ENCODE data around the gene FNBP1L.
A peak's percentile ranks its signal among the peaks of the same experiment; 100 is the strongest.
"Not testable (repeated sequence)": the region's sequence is repeated elsewhere in the genome, so short reads cannot be mapped to it uniquely, and the experiment has no call there.

FNBP1L gene

DNA sequence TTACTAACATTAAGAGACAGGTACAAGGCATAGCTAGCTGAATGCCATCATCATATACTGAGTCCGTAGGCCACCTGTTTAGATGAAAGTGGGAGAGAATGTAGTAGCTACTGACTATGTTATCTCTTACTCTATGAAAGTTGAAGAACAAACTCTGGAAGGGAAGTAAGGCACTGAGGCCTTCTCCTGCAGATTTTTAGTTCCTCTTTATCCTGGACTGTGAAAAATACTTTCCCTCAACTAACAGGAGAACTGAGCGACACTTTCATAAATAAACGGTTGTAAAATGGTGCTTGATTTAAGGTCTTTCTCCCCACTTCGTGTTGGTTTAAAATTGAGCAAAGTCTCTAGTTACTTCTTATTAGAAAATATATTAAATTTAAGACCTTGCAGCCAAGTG is 101.9 kb downstream of the FNBP1L start:
- no peak for TF ChIP-seq CTCF (IDR thresholded peaks at IDR 0.05; ENCODE audit: low read depth, low read length, missing control alignments)
- in situ Hi-C loops (cut with HindIII; ENCODE audit: low sequenced_read_pairs), result no loop called here
- no peak overlapping the region for H3K4me3 ChIP-seq (ENCODE audit: low read depth, low read length)
- DNase-seq (ENCODE audit: low read depth), result no peak

DNA sequence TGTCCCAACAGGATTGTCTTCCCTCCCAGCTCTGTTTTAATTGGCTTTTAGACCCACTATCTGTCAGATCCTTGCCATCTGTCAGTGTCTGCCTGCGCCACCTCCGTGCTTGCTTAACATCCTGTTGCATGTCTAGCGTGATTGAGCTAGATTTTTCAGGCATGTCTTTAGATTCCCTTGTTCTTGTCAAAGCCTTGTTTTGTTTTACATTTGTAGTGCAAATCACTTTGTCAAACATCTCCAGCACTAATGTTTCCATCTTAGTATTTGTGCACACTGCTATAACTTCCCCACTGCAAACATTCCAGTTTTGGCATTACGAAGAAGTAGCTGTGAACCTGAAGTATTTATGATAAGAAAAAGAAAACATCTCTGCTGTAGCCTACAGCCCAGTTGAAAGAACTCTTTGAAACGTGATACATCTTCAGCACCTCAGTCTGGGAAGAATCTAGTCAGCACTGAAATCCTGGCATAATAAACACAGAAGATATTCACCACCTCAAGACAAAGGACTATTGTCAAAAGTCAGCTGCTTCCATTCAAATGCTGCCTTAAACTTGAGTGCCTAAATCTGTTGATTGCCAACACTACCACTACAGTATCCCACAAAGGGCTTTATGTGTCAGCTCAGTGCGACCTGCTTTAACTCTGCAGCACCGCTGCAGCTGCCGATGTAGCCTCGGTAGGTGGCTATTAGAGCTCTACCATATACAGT is 105.0 kb downstream of the FNBP1L start:
- DNase-seq (ENCODE audit: low read depth), result peak; percentile 29
- no peak overlapping the region for H3K4me3 ChIP-seq (ENCODE audit: low read depth, low read length)
- in situ Hi-C loops (cut with HindIII; ENCODE audit: low sequenced_read_pairs), result no loop called here
- TF ChIP-seq CTCF (IDR thresholded peaks at IDR 0.05; ENCODE audit: low read depth, low read length, missing control alignments), result no peak

GRCh38 chr1:93553886-93554490 is 106.1 kb downstream of the FNBP1L start:
- H3K4me3 ChIP-seq (ENCODE audit: low read depth, low read length); in situ Hi-C loops (cut with HindIII; ENCODE audit: low sequenced_read_pairs): not testable (repeated sequence)
- peak; percentile 37 for DNase-seq (ENCODE audit: low read depth)

- no peak for TF ChIP-seq CTCF (IDR thresholded peaks at IDR 0.05; ENCODE audit: low read depth, low read length, missing control alignments)
- in situ Hi-C loops (cut with HindIII; ENCODE audit: low sequenced_read_pairs), result no loop called here
- DNase-seq (ENCODE audit: low read depth), result no peak
- H3K4me3 ChIP-seq (ENCODE audit: low read depth, low read length), result no peak overlapping the region
Measured at GRCh38 chr1:93554883-93555872, 107.3 kb downstream of the FNBP1L start.

DNA sequence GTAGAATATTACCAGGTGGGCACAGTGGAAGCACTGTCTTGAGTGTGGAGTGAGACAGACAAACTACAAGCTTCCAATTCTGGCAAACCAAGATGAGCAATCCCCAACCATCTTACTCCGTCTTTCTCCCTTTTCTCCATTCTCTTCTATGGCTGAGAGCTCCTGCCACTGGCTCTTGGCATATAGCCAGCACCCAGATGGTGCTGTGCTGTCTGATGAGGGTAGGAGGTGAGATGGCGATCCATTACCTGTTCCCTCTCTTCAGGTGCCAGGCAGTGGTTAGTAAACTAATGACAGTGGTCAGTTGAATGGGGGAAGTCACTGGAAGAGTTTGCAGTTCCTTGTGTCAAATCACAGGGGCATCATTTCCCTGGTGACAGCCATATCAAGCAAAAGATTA is 108.4 kb downstream of the FNBP1L start:
- in situ Hi-C loops (cut with HindIII; ENCODE audit: low sequenced_read_pairs), result no loop called here
- TF ChIP-seq CTCF (IDR thresholded peaks at IDR 0.05; ENCODE audit: low read depth, low read length, missing control alignments), result no peak
- no peak for DNase-seq (ENCODE audit: low read depth)
- H3K4me3 ChIP-seq (ENCODE audit: low read depth, low read length), result no peak overlapping the region

- TF ChIP-seq CTCF (IDR thresholded peaks at IDR 0.05; ENCODE audit: low read depth, low read length, missing control alignments), result no peak
- no peak overlapping the region for H3K4me3 ChIP-seq (ENCODE audit: low read depth, low read length)
- in situ Hi-C loops (cut with HindIII; ENCODE audit: low sequenced_read_pairs), result no loop called here
Measured at GRCh38 chr1:93559045-93559444, 111.1 kb downstream of the FNBP1L start.

More at GRCh38 chr1:93559045-93559444, 111.1 kb downstream of the FNBP1L start:
- DNase-seq (ENCODE audit: low read depth), result no peak
